Loucy (cell line): ENCODE data around the gene CHMP4A.

Experiments used
- H2AFZ ChIP-seq: fragments of 200-600 bp; sonication (generic); 2 replicates; pipeline ENCODE4 v1.6.0; 2016; ENCODE audit warnings: antibody characterized with exemption, mild to moderate bottlenecking, low read length, moderate library complexity
- H3F3A ChIP-seq: fragments of 200-600 bp; 2 replicates; pipeline ENCODE4 v1.6.0; 2016; ENCODE audit warnings: antibody characterized with exemption, low read depth, mild to moderate bottlenecking
- H3K27me3 ChIP-seq: fragments of 200-600 bp; sonication (generic); 2 replicates; pipeline ENCODE4 v1.6.1; 2014; ENCODE audit warnings: low read length, mild to moderate bottlenecking; ENCODE audit not compliant: insufficient read depth, poor library complexity, severe bottlenecking
- H3K36me3 ChIP-seq: fragments of 200-600 bp; sonication (generic); 2 replicates; pipeline ENCODE4 v1.6.1; 2016; ENCODE audit warnings: low read length; ENCODE audit not compliant: insufficient read depth
- H3K4me1 ChIP-seq: fragments of 200-600 bp; sonication (generic); 2 replicates; pipeline ENCODE4 v1.5.1; 2014; ENCODE audit warnings: low read length, mild to moderate bottlenecking; ENCODE audit not compliant: insufficient read depth, poor library complexity, severe bottlenecking
- H3K4me2 ChIP-seq: fragments of 200-600 bp; sonication (generic); 2 replicates; pipeline ENCODE4 v1.6.0; 2014; ENCODE audit warnings: antibody characterized with exemption, low read length, low read depth, mild to moderate bottlenecking; ENCODE audit not compliant: poor library complexity, severe bottlenecking
- H3K4me3 ChIP-seq: fragments of 200-600 bp; sonication (generic); 2 replicates; pipeline ENCODE4 v1.5.1; 2014; ENCODE audit warnings: low read length, mild to moderate bottlenecking, mixed read lengths; ENCODE audit not compliant: poor library complexity, severe bottlenecking
- H3K79me2 ChIP-seq: fragments of 200-600 bp; sonication (generic); 2 replicates; pipeline ENCODE4 v1.6.1; 2014; ENCODE audit warnings: low read length; ENCODE audit not compliant: insufficient read depth
- H3K9ac ChIP-seq: fragments of 200-600 bp; sonication (generic); 2 replicates; pipeline ENCODE4 v1.6.0; 2014; ENCODE audit warnings: mild to moderate bottlenecking, low read depth, low read length, moderate library complexity; ENCODE audit not compliant: poor library complexity, severe bottlenecking
- H3K9me2 ChIP-seq: fragments of 200-600 bp; sonication (generic); replicated peaks from 2 replicates; pipeline ENCODE4 v1.6.1; 2016; ENCODE audit warnings: low read depth, low read length, mixed read lengths
- H3K9me3 ChIP-seq: fragments of 200-600 bp; sonication (generic); 2 replicates; pipeline ENCODE4 v1.6.1; 2014; ENCODE audit warnings: mild to moderate bottlenecking, antibody characterized with exemption, low read length, low read depth; ENCODE audit not compliant: insufficient read depth
- H4K20me1 ChIP-seq: fragments of 200-600 bp; sonication (generic); 2 replicates; pipeline ENCODE4 v1.6.0; 2014; ENCODE audit warnings: antibody characterized with exemption, low read length, mild to moderate bottlenecking; ENCODE audit not compliant: insufficient read depth, poor library complexity, severe bottlenecking
- CTCF ChIP-seq: fragments of 200-600 bp; sonication (generic); conservative IDR thresholded peaks from 2 replicates; pipeline ENCODE4 v1.5.1; 2014; ENCODE audit warnings: mild to moderate bottlenecking, antibody characterized with exemption, low read length
- EZH2phosphoT487 ChIP-seq: fragments of 200-600 bp; IDR thresholded peaks from 2 replicates; pipeline ENCODE4 v1.6.1; 2018; ENCODE audit warnings: antibody characterized with exemption, mild to moderate bottlenecking, moderate library complexity, borderline replicate concordance

The CHMP4A gene

GRCh38 chr14:24253936-24254335 lies 40.6 kb upstream of the CHMP4A start:
- no peak overlapping the region for H3K4me2 ChIP-seq
- no peaks in the 10 kb centered on the region for H3K9me3 ChIP-seq
- no peaks in the 10 kb centered on the region for H3K27me3 ChIP-seq
- H3K79me2 ChIP-seq, result no peaks in the 10 kb centered on the region
- TF ChIP-seq CTCF (no peak), EZH2phosphoT487 (no peak)
- H3K4me1 ChIP-seq, result no peaks in the 10 kb centered on the region
- no peaks in the 10 kb centered on the region for H3K9me2 ChIP-seq
- H2AFZ ChIP-seq, result no peak overlapping the region
- H3F3A ChIP-seq, result no peaks in the 10 kb centered on the region
- no peaks in the 10 kb centered on the region for H4K20me1 ChIP-seq
- H3K9ac ChIP-seq, result no peak overlapping the region
- no peaks in the 10 kb centered on the region for H3K36me3 ChIP-seq
- H3K4me3 ChIP-seq, result no peak overlapping the region

GRCh38 chr14:24252289-24253124 lies 39.2 kb upstream of the CHMP4A start:
- Histone ChIP-seq H3K4me1 (no peaks in the 10 kb centered on the region), H3K4me3 (no peak overlapping the region), H2AFZ (no peak overlapping the region), H3K79me2 (no peaks in the 10 kb centered on the region), H3K4me2 (no peak overlapping the region), H3F3A (no peaks in the 10 kb centered on the region), H3K9me2 (no peaks in the 10 kb centered on the region), H4K20me1 (no peaks in the 10 kb centered on the region), H3K9me3 (no peaks in the 10 kb centered on the region), H3K36me3 (no peaks in the 10 kb centered on the region), H3K27me3 (no peaks in the 10 kb centered on the region), H3K9ac (no peak overlapping the region)
- TF ChIP-seq EZH2phosphoT487 (no peak), CTCF (no peak)

- H4K20me1 ChIP-seq, result no peaks in the 10 kb centered on the region
- H3K36me3 ChIP-seq, result no peaks in the 10 kb centered on the region
- H3K9me3 ChIP-seq, result no peaks in the 10 kb centered on the region
- no peak overlapping the region for H3K9ac ChIP-seq
- no peaks in the 10 kb centered on the region for H3F3A ChIP-seq
- H3K9me2 ChIP-seq, result no peaks in the 10 kb centered on the region
- H3K79me2 ChIP-seq, result no peaks in the 10 kb centered on the region
- no peaks in the 10 kb centered on the region for H3K4me1 ChIP-seq
- no peaks in the 10 kb centered on the region for H3K27me3 ChIP-seq
- TF ChIP-seq CTCF, result no peak
- no peak for TF ChIP-seq EZH2phosphoT487
- H2AFZ ChIP-seq, result no peak overlapping the region
- no peak overlapping the region for H3K4me2 ChIP-seq
- H3K4me3 ChIP-seq, result no peak overlapping the region
Measured at GRCh38 chr14:24251880-24252288, 38.6 kb upstream of the CHMP4A start.
